Neural progenitor cell (in vitro differentiated cells): ENCODE results near the gene SREBF1. TPM values are rescaled to one million over a fixed set of nuclear protein-coding genes. Genes with fewer than 3 reads are reported as not detected.
A peak's percentile ranks its signal among the peaks of the same experiment; 100 is the strongest.

ENCODE experiments used
- DNase-seq: peaks from one replicate; pipeline ENCODE4 v3.0.0-alpha.2; 2016; ENCODE audit warnings: low spot score
- H2AFZ ChIP-seq: fragments of 200-600 bp; sonication (generic); replicated peaks from 2 replicates; pipeline ENCODE4 v1.6.1; 2016; ENCODE audit warnings: antibody characterized with exemption
- H3F3A ChIP-seq: fragments of 200-600 bp; sonication (generic); 2 replicates; pipeline ENCODE4 v1.6.1; 2016; ENCODE audit warnings: antibody characterized with exemption, low read depth
- H3K27ac ChIP-seq: fragments of 200-600 bp; sonication (generic); 2 replicates; pipeline ENCODE4 v1.5.1; 2016; ENCODE audit warnings: mild to moderate bottlenecking
- H3K27me3 ChIP-seq: fragments of 200-600 bp; sonication (generic); 2 replicates; pipeline ENCODE4 v1.6.1; 2016; ENCODE audit warnings: mild to moderate bottlenecking, moderate library complexity
- H3K36me3 ChIP-seq: fragments of 200-600 bp; sonication (generic); 2 replicates; pipeline ENCODE4 v1.5.1; 2016
- H3K4me1 ChIP-seq: fragments of 200-600 bp; sonication (generic); 2 replicates; pipeline ENCODE4 v1.6.1; 2016; ENCODE audit warnings: mixed run types
- H3K4me2 ChIP-seq: fragments of 200-600 bp; sonication (generic); 2 replicates; pipeline ENCODE4 v1.6.1; 2016
- H3K4me3 ChIP-seq: fragments of 200-600 bp; sonication (generic); 2 replicates; pipeline ENCODE4 v1.5.1; 2016
- H3K79me2 ChIP-seq: fragments of 200-600 bp; sonication (generic); 2 replicates; pipeline ENCODE4 v1.6.1; 2016; ENCODE audit warnings: low read depth
- H3K9ac ChIP-seq: fragments of 200-600 bp; sonication (generic); 2 replicates; pipeline ENCODE4 v1.6.1; 2016
- H3K9me3 ChIP-seq: fragments of 200-600 bp; sonication (generic); 2 replicates; pipeline ENCODE4 v1.5.1; 2016; ENCODE audit warnings: low read depth
- H4K20me1 ChIP-seq: fragments of 200-600 bp; sonication (generic); 2 replicates; pipeline ENCODE4 v1.6.1; 2016; ENCODE audit warnings: low read depth
- H3K27ac Mint-ChIP-seq: 3 replicates; pipeline ENCODE4 v1.8.0; 2021; ENCODE audit warnings: mixed read lengths
- H3K27me3 Mint-ChIP-seq: 2 replicates; pipeline ENCODE4 v1.8.0; 2022; ENCODE audit warnings: low read depth, mild to moderate bottlenecking, inconsistent platforms, moderate library complexity, mixed read lengths; ENCODE audit not compliant: insufficient read depth
- H3K36me3 Mint-ChIP-seq: 3 replicates; pipeline ENCODE4 v1.8.0; 2021; ENCODE audit warnings: mixed read lengths
- H3K4me1 Mint-ChIP-seq: 3 replicates; pipeline ENCODE4 v1.8.0; 2021; ENCODE audit warnings: mixed read lengths
- H3K4me3 Mint-ChIP-seq: 3 replicates; pipeline ENCODE4 v1.8.0; 2021; ENCODE audit warnings: mild to moderate bottlenecking, moderate library complexity, mixed read lengths
- H3K9me3 Mint-ChIP-seq: 3 replicates; pipeline ENCODE4 v1.8.0; 2020; ENCODE audit warnings: mixed read lengths
- CTCF ChIP-seq: fragments of 200-600 bp; sonication (generic); IDR thresholded peaks from 2 replicates; pipeline ENCODE4 v1.5.1; 2017; ENCODE audit warnings: antibody characterized with exemption, mild to moderate bottlenecking
- EZH2 ChIP-seq: fragments of 200-600 bp; sonication (generic); IDR thresholded peaks from 2 replicates; pipeline ENCODE4 v1.6.1; 2017; ENCODE audit warnings: antibody characterized with exemption, mild to moderate bottlenecking, moderate library complexity
- EZH2phosphoT487 ChIP-seq: fragments of 200-600 bp; sonication (generic); IDR thresholded peaks from 2 replicates; pipeline ENCODE4 v1.6.1; 2017; ENCODE audit warnings: antibody characterized with exemption
- total RNA-seq: library from RNA; depleted of rRNA; stranded (reverse); fragments of >200 nt; gene quantifications from 2 replicates; pipeline ENCODE4 v1.2.3, GENCODE V29; 2015; ENCODE audit warnings: low replicate concordance

The SREBF1 gene
- total RNA-seq, 1 donor from 2014 or later, result 12.7 TPM

- peaks cover 37% of the 10 kb centered on the region for H3K4me1 ChIP-seq
- H3K36me3 ChIP-seq, result no peaks in the 10 kb centered on the region
- H3K9ac ChIP-seq, result no peak overlapping the region
- no peak for DNase-seq
- no peak overlapping the region for H2AFZ ChIP-seq
- peaks cover 44% of the 10 kb centered on the region for H3K4me1 Mint-ChIP-seq
- H3K4me2 ChIP-seq, result no peak overlapping the region
- H4K20me1 ChIP-seq, result no peaks in the 10 kb centered on the region
- no peaks in the 10 kb centered on the region for H3K36me3 Mint-ChIP-seq
- no peaks in the 10 kb centered on the region for H3K79me2 ChIP-seq
- no peak for TF ChIP-seq CTCF
- no peak for TF ChIP-seq EZH2
- no peak for TF ChIP-seq EZH2phosphoT487
- H3K27me3 Mint-ChIP-seq, result peaks cover 5% of the 10 kb centered on the region
- no peak overlapping the region for H3K4me3 ChIP-seq
- H3F3A ChIP-seq, result peaks cover 45% of the 10 kb centered on the region
- peak overlapping the region; percentile 14 for H3K27ac ChIP-seq
- H3K27me3 ChIP-seq, result no peaks in the 10 kb centered on the region
- H3K4me3 Mint-ChIP-seq, result peak overlapping the region; percentile 71
- H3K9me3 Mint-ChIP-seq, result no peaks in the 10 kb centered on the region
- H3K27ac Mint-ChIP-seq, result no peak overlapping the region
- H3K9me3 ChIP-seq, result no peaks in the 10 kb centered on the region
Observed at GRCh38 chr17:17841601-17842025, 4.8 kb upstream of the SREBF1 start.

GRCh38 chr17:17840751-17841591, 4.2 kb upstream of the SREBF1 start:
- no peaks in the 10 kb centered on the region for H3K9me3 Mint-ChIP-seq
- DNase-seq, result peak; percentile 47
- peaks cover 45% of the 10 kb centered on the region for H3F3A ChIP-seq
- peak overlapping the region; percentile 80 for H3K27ac Mint-ChIP-seq
- no peak for TF ChIP-seq CTCF
- no peak for TF ChIP-seq EZH2phosphoT487
- no peak for TF ChIP-seq EZH2
- H3K4me3 Mint-ChIP-seq, result peak overlapping the region; percentile 71
- H3K27me3 Mint-ChIP-seq, result peaks cover 5% of the 10 kb centered on the region
- peaks cover under 1% of the 10 kb centered on the region for H3K79me2 ChIP-seq
- H3K4me3 ChIP-seq, result peak overlapping the region; percentile 38
- peak overlapping the region; percentile 92 for H3K27ac ChIP-seq
- H3K4me2 ChIP-seq, result peak overlapping the region; percentile 75
- no peaks in the 10 kb centered on the region for H3K36me3 ChIP-seq
- no peaks in the 10 kb centered on the region for H3K36me3 Mint-ChIP-seq
- H4K20me1 ChIP-seq, result peaks cover under 1% of the 10 kb centered on the region
- no peak overlapping the region for H3K9ac ChIP-seq
- H3K4me1 ChIP-seq, result peaks cover 36% of the 10 kb centered on the region
- H3K9me3 ChIP-seq, result no peaks in the 10 kb centered on the region
- no peaks in the 10 kb centered on the region for H3K27me3 ChIP-seq
- no peak overlapping the region for H2AFZ ChIP-seq
- H3K4me1 Mint-ChIP-seq, result peaks cover 42% of the 10 kb centered on the region

GRCh38 chr17:17839791-17840707, 3.3 kb upstream of the SREBF1 start:
- Histone ChIP-seq H2AFZ (no peak overlapping the region), H4K20me1 (peaks cover 10% of the 10 kb centered on the region), H3K4me3 (peak overlapping the region; percentile 38), H3F3A (peaks cover 48% of the 10 kb centered on the region), H3K4me1 (peaks cover 42% of the 10 kb centered on the region), H3K79me2 (peaks cover 10% of the 10 kb centered on the region), H3K9ac (no peak overlapping the region), H3K9me3 (no peaks in the 10 kb centered on the region), H3K27me3 (no peaks in the 10 kb centered on the region), H3K36me3 (no peaks in the 10 kb centered on the region), H3K4me2 (peak overlapping the region; percentile 75), H3K27ac (peak overlapping the region; percentile 92)
- Mint-ChIP-seq H3K9me3 (no peaks in the 10 kb centered on the region), H3K27me3 (peaks cover 5% of the 10 kb centered on the region), H3K27ac (no peak overlapping the region), H3K4me1 (peaks cover 50% of the 10 kb centered on the region), H3K4me3 (peak overlapping the region; percentile 75), H3K36me3 (no peaks in the 10 kb centered on the region)
- no peak for TF ChIP-seq CTCF
- no peak for TF ChIP-seq EZH2phosphoT487
- TF ChIP-seq EZH2, result no peak
- DNase-seq, result peak; percentile 94
